Activated CD4-positive, CD25-positive, alpha-beta regulatory T cell treated with anti-CD3 and anti-CD28 coated beads, Interleukin-2, amount 50 U/mL, for 72 hours (primary cell): ENCODE data around the gene EFEMP1.

Experiments used
- DNase-seq: peaks from one replicate; pipeline ENCODE4 v3.0.0; 2021

EFEMP1 gene

DNA sequence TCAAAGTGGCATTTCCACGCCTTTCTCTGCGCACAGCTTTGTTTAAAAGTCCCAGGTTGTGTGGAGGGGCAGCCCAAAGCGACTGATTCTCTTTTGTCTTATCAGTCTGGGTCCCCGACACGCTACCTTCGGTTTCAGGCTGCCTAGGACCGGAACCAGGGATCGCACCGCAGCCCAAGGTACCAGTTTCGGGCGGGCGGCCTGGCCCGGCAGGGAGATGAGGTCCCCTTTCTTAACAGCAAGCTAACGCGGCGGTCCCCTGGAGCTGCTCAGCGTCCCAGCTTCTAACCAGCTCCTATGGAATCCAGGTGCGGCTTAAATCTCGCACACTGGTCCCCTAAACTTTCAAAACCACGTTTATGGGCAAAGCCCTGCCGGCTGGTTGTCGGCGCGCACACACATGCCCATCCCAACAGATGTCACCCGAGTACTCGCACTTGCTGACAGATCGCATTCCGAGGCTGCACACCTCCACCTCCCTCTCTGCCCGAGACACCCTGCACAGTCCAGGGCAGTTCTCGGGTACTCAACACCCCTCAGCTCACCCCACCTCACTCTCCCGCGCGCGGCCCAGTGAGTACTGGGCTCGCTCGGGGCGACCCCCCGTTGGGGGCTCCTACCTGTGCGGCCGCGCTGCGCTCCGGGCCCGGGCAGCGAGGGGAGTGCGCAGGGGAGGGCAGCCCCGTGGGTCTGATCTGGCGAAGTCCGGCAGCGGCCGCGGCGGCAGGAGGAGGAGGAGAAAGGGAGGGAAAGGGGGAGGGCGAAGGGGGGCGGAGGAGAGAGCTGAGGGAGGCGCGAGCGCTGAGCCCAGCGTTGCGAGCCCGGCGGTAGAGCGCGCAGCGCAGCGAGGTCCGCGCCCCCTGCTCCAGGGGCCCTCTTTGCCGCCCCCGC is at the start of gene EFEMP1:
Gene EFEMP1 (minus strand): TSS at position 692 of the 891 bp plus-strand sequence. CDS start 1,342 bp downstream, outside the sequence.
- no peak for DNase-seq

- DNase-seq = no peak
Measured at GRCh38 chr2:55970500-55970899, 46.9 kb upstream of the EFEMP1 start.

DNA sequence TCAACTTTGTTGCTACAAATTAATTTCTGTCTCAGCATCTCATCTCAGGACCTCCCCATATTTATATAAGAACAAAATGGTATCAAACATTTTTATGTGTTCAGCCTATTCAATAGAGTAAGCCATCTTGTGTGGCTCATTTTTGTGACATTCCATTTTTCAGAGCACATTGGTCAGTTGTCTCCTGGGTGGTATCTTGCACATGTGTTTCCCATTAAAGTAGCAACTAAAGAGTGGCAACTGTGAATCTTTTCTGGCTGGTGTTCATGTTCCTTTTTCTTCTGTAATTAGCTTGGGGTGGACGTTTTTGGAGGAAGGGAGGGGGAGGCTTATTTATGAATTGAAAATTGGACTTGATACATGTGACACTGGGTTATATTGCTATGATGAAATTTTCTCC is 45.4 kb upstream of the EFEMP1 start:
- no peak for DNase-seq

DNA sequence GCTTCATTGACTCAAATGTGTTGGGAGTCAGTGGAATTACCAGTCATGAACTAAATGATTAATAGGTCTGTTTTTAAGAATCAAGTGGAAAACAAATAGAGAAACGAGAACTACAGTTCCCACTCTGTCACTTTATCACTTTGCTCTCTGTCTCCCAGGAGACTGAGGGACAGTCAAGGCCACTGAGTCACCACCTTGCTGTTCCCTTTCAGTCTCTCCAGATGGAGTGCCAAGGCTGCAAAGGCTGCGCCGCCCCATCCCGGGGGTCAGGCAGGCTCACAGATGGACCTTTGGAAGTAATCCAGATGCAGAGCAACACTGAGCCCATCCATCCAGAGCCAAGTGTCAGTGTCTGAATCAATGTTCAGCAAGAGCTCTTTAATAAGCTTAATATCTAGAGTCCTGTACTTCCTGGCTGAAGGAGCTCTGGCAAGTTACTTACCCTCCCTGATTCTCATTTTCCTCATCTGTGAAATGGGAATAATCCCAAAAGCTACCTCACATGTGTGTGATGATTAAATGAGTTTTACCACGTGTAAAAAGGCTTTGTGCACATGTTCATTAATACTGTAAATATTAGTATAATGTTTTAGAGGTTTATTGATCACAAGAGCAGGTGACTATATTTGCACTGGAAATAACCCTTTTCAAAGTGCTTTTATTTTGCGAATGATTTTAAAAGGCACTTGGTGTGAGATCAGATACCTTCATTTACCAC is 43.0 kb upstream of the EFEMP1 start:
- no peak for DNase-seq

- no peak for DNase-seq
Measured at GRCh38 chr2:55965966-55966365, 42.4 kb upstream of the EFEMP1 start.

DNA sequence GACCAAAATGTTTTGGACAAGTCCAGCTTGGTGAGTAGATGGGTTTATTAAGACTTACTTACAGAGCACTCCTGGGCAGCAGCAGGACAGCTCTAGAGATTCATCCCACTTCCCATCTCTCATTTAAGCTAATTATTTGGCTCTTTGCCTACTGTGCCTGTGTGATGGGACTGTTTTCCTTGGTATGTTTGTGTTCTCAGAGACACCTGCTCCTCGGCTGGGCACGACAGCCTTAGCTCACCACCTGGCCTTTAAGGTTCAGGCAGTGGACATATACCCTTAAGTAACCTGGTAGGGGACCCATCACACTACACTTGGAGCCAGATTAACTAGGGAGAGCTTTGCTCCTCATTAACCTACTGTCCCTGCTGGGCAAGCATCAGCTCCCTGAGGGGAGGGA is 41.7 kb upstream of the EFEMP1 start:
- DNase-seq = no peak

GRCh38 chr2:55962915-55963314 is 39.3 kb upstream of the EFEMP1 start:
- no peak for DNase-seq

DNA sequence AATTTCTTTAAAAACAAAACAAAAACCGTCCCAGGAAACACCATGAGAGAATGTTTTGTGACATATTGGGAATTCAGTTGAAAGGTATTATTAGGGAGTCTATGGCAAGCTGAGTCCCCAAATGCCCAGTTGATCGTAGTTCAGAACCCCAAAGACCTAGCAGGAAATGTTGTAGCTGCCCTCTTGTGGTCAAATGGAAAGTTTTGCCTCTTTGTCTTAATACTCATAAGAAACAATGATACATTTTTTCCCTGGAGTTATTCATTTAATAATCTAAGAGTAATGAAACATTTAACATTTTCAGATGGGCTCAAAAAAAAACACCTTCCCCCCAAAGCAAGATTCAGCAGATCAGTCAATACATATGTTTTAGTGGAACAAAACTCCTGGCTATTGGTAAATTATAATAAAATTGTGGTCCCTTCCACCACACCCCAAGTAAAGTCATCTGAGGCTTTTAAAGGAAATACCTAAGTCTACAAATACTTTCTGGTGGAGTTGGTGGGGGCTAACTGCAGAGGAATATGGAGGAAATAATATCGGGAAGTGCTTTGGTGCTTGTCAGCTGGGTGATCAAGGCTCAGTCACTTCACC is 37.8 kb upstream of the EFEMP1 start:
- no peak for DNase-seq

GRCh38 chr2:55958756-55959155 is 35.2 kb upstream of the EFEMP1 start:
- DNase-seq = no peak

DNA sequence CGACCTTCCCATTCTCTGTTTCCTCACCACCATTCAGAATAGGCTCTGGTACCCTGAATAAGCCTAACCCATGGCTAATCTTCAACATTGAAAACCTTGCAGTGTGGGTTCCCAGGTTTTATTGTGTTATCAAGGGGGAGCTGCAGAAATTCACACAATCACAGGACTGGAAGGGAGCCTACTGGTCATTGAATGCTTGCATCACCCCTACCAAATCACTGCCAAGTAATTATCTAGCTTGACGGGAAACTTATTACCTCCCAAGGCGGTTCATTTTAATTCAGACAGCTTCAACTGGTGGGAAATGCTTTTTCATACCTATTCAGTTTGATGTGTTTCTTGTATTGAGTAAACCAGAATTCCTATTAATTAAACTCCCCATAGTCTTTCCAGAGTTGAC is 33.6 kb upstream of the EFEMP1 start:
- no peak for DNase-seq

- no peak for DNase-seq
Measured at GRCh38 chr2:55954306-55955035, 30.9 kb upstream of the EFEMP1 start.

DNA sequence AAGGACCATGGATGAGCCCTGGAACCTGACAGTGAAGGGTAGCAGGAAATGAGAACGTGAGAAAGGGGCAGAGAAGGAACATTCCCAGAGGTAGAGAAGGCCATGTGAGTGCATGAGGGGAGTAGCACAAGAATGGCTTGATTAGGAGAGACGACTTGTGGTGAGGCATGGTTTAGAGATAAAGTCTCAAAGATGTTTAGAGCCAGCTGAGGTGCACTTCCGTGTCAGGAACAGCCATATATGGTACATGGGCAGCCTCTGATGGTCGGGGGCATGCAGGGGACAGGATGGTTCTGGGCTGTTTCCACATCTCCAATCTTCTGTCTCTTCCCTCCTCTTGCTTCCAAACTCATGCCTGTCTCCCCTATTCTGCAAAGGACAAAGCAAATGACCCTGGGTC is 28.8 kb upstream of the EFEMP1 start:
- DNase-seq = no peak

- no peak for DNase-seq
Measured at GRCh38 chr2:55951533-55951932, 28.0 kb upstream of the EFEMP1 start.

GRCh38 chr2:55949613-55950012 is 26.0 kb upstream of the EFEMP1 start:
- DNase-seq = no peak

GRCh38 chr2:55949211-55949610 is 25.6 kb upstream of the EFEMP1 start:
- no peak for DNase-seq

DNA sequence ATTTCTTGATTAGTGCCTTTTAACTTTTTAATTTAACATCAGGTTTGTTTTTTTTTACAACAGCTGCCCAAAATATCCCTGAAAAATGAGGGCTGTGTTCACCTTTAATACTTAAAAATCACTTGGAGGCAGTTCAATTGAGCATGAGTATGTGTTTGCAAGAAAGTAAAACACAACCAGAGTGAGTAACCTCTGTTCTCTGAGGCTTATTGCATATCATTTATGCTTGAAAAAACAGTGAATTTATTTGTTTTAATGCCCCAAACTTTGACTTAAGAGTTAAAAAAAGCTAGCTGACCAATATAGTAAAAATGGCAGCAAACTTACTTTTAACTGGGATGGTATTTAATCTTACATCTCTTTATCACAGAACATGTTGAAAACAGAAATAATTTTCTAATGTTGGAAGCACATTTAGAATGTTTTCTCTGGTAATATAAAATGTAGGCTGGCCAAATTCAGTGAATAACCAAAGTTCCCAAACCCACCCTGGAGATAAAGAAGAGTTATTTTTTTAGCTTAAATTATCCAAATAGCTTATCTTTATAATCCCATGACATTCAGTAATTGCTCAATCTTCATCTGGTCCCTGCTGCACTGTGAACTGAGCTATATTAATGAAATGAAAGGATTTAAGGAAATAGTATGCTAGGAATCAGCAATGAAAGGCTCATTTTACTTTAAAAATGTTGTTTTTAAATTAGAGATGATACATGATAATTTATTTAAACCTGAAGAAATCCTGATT is 24.8 kb upstream of the EFEMP1 start:
- DNase-seq = no peak

DNA sequence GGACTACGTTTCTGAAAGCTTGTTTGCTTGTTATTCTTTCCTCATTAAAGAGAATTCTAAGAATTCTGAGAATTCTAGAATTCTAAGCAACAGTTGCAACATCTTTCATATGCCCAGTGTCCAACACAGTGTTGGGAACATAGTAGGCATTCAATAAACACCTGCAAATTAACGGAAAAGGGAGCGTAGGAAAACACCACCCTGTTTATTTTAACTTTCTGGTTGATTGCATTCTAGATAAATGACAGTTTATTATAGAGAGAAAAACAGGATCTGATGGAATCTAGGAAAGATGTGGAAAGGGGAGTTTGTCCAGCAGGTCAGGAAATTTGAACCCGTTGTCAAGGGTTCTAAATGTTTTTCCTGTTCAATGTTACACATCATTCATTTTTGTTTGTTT is 24.2 kb upstream of the EFEMP1 start:
- no peak for DNase-seq

DNA sequence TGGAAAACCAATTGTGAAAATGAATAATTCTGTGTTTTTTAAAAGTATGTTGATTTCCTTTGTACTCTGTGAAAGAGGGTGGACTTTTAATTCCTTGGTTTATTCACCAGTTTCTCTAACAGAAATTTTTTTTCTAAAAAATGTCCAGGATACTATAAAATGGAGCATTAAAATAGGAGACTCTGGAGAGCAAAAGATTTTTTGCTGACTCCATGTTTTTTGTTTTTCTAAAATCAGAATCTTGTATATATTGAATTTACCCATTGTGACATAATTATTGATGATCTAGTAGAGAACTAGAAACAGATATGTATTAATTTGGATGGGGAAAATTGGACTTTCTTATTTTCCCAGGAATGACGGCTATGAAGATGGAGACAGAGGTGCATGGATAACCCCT is 23.2 kb upstream of the EFEMP1 start:
- no peak for DNase-seq

GRCh38 chr2:55943466-55943865 is 19.9 kb upstream of the EFEMP1 start:
- no peak for DNase-seq

- DNase-seq = no peak
Measured at GRCh38 chr2:55936351-55936750, 12.8 kb upstream of the EFEMP1 start.

GRCh38 chr2:55934337-55934736 is 10.8 kb upstream of the EFEMP1 start:
- DNase-seq = no peak

GRCh38 chr2:55932843-55933242 is 9.3 kb upstream of the EFEMP1 start:
- DNase-seq = no peak
